SK-N-SH treated with all-trans-retinoic acid at 6 μM for 48 hours (cell line): Measurements from ENCODE around the gene DPY19L3.
A peak's percentile ranks its signal among the peaks of the same experiment; 100 is the strongest.

Experiments used
- ATAC-seq: fragments of 200-7000 bp; cut with Tn5 transposase; 3 replicates; pipeline ENCODE4 v1.9.1; 2020; ENCODE audit warnings: mild to moderate bottlenecking, moderate library complexity
- ARNTL ChIP-seq: fragments of 450-650 bp; formaldehyde crosslinking; IDR thresholded peaks from 2 replicates; pipeline ENCODE4 v1.5.0; 2020; ENCODE audit warnings: low read depth, mild to moderate bottlenecking, moderate library complexity, borderline replicate concordance
- CREB5 ChIP-seq: fragments of 250-450 bp; sonication (Bioruptor Pico); IDR thresholded peaks from 2 replicates; pipeline ENCODE4 v1.5.1; 2020; ENCODE audit warnings: low read depth, mild to moderate bottlenecking, moderate library complexity
- CSRNP3 ChIP-seq: fragments of 250-450 bp; sonication (Bioruptor Pico); IDR thresholded peaks from 2 replicates; pipeline ENCODE4 v1.5.1; 2021; ENCODE audit warnings: mild to moderate bottlenecking, moderate library complexity
- GLIS3 ChIP-seq: fragments of 250-450 bp; sonication (Bioruptor Pico); IDR thresholded peaks from 2 replicates; pipeline ENCODE4 v1.5.0; 2020; ENCODE audit warnings: mild to moderate bottlenecking, moderate library complexity
- ISL1 ChIP-seq: fragments of 250-450 bp; sonication (Bioruptor Pico); IDR thresholded peaks from 2 replicates; pipeline ENCODE4 v2.1.2; 2022; ENCODE audit warnings: mild to moderate bottlenecking, moderate library complexity
- OSR1 ChIP-seq: fragments of 250-450 bp; sonication (Bioruptor Pico); IDR thresholded peaks from 2 replicates; pipeline ENCODE4 v1.8.0; 2022; ENCODE audit warnings: moderate library complexity, mild to moderate bottlenecking, inconsistent platforms
- PATZ1 ChIP-seq: fragments of 250-450 bp; sonication (Bioruptor Pico); IDR thresholded peaks from 2 replicates; pipeline ENCODE4 v1.8.0; 2020; ENCODE audit warnings: mild to moderate bottlenecking, moderate library complexity, borderline replicate concordance
- PPARA ChIP-seq: fragments of 250-450 bp; sonication (Bioruptor Pico); IDR thresholded peaks from 2 replicates; pipeline ENCODE4 v1.5.0; 2020; ENCODE audit warnings: mild to moderate bottlenecking, borderline replicate concordance
- RARB ChIP-seq: fragments of 250-450 bp; sonication (Bioruptor Pico); IDR thresholded peaks from 2 replicates; pipeline ENCODE4 v1.8.0; 2021; ENCODE audit warnings: mild to moderate bottlenecking, moderate library complexity
- TCF4 ChIP-seq: fragments of 250-450 bp; sonication (Bioruptor Pico); IDR thresholded peaks from 2 replicates; pipeline ENCODE4 v1.8.0; 2021; ENCODE audit warnings: mild to moderate bottlenecking, moderate library complexity, borderline replicate concordance
- TOX ChIP-seq: fragments of 250-450 bp; sonication (Bioruptor Pico); IDR thresholded peaks from 2 replicates; pipeline ENCODE4 v1.8.0; 2021; ENCODE audit warnings: mild to moderate bottlenecking, moderate library complexity, borderline replicate concordance
- ZC3H10 ChIP-seq: fragments of 250-450 bp; sonication (Bioruptor Pico); IDR thresholded peaks from 2 replicates; pipeline ENCODE4 v1.5.1; 2021; ENCODE audit warnings: mild to moderate bottlenecking, moderate library complexity
- ZFP3 ChIP-seq: fragments of 250-450 bp; sonication (Bioruptor Pico); IDR thresholded peaks from 2 replicates; pipeline ENCODE4 v1.5.0; 2020; ENCODE audit warnings: mild to moderate bottlenecking, moderate library complexity
- ZFP30 ChIP-seq: fragments of 450-650 bp; formaldehyde crosslinking; IDR thresholded peaks from 2 replicates; pipeline ENCODE4 v1.5.0; 2022; ENCODE audit warnings: mild to moderate bottlenecking, moderate library complexity
- ZNF565 ChIP-seq: fragments of 450-650 bp; formaldehyde crosslinking; conservative IDR thresholded peaks from 2 replicates; pipeline ENCODE4 v1.5.0; 2020; ENCODE audit warnings: low read depth, mild to moderate bottlenecking, moderate library complexity
- ZNF70 ChIP-seq: fragments of 450-650 bp; formaldehyde crosslinking; IDR thresholded peaks from 2 replicates; pipeline ENCODE4 v1.5.0; 2020; ENCODE audit warnings: mild to moderate bottlenecking, moderate library complexity
- ZNF8 ChIP-seq: fragments of 450-650 bp; formaldehyde crosslinking; IDR thresholded peaks from 2 replicates; pipeline ENCODE4 v1.5.0; 2020; ENCODE audit warnings: mild to moderate bottlenecking, moderate library complexity
- TF ChIP-seq, protein P1 (sequence below): fragments of 250-450 bp; sonication (Bioruptor Pico); IDR thresholded peaks from 2 replicates; pipeline ENCODE4 v1.5.0; 2020; ENCODE audit warnings: mild to moderate bottlenecking, moderate library complexity
- TF ChIP-seq, protein P2 (sequence below): fragments of 250-450 bp; sonication (Bioruptor Pico); IDR thresholded peaks from 2 replicates; pipeline ENCODE4 v1.8.0; 2021; ENCODE audit warnings: low read depth, mild to moderate bottlenecking, moderate library complexity, borderline replicate concordance

The DPY19L3 gene

DNA sequence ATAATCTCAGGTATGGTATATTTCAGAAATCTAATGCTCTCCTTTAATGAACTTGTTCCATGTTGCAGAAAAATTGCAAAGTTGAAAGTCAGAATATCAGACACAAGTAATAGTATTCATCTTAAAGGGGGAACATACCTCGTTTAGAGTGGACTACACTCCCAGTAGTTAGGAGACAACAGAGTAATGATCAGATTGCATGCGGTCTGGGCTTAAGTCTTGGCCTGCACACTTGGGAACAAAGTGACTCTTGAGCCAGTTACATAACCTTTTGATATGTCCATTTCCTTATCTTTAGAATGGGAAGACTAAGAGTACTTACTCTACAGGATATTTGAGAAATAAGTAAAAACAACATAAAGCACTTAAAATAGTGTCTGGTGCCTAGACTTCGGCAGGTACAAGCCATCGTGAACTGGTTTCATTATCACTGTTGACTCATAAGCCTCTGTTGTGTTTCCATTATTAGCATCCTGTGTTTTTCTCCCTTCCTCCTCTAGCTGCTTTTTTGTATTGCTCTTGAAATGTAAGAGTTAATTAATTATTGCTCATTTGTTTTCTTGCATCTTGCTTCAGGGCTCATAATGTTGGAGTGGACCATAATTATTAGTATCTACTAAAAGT lies 53.0 kb downstream of the DPY19L3 start (continued):
- TF ChIP-seq PATZ1 (CRISPR knock-in tag) (no peak), ZNF565 (CRISPR knock-in tag) (no peak)
- TF ChIP-seq, all 23 proteins: peak for 0

GRCh38 chr19:32459204-32459865 lies 53.8 kb downstream of the DPY19L3 start:
- TF ChIP-seq RARB (CRISPR knock-in tag): no peak
- no peak for TF ChIP-seq CSRNP3 (CRISPR knock-in tag)
- TF ChIP-seq ZNF70 (CRISPR knock-in tag): no peak
- TF ChIP-seq TCF4 (CRISPR knock-in tag): no peak
- TF ChIP-seq ZFP30: no peak
- TF ChIP-seq ZFP3 (CRISPR knock-in tag): no peak
- TF ChIP-seq ARNTL: no peak
- TF ChIP-seq GLIS3: no peak
- TF ChIP-seq ZNF565 (CRISPR knock-in tag): no peak
- no peak for TF ChIP-seq ZNF8 (CRISPR knock-in tag)
- TF ChIP-seq ISL1 (CRISPR knock-in tag): no peak
- TF ChIP-seq ZC3H10 (CRISPR knock-in tag): no peak
- TF ChIP-seq, protein P1, sequence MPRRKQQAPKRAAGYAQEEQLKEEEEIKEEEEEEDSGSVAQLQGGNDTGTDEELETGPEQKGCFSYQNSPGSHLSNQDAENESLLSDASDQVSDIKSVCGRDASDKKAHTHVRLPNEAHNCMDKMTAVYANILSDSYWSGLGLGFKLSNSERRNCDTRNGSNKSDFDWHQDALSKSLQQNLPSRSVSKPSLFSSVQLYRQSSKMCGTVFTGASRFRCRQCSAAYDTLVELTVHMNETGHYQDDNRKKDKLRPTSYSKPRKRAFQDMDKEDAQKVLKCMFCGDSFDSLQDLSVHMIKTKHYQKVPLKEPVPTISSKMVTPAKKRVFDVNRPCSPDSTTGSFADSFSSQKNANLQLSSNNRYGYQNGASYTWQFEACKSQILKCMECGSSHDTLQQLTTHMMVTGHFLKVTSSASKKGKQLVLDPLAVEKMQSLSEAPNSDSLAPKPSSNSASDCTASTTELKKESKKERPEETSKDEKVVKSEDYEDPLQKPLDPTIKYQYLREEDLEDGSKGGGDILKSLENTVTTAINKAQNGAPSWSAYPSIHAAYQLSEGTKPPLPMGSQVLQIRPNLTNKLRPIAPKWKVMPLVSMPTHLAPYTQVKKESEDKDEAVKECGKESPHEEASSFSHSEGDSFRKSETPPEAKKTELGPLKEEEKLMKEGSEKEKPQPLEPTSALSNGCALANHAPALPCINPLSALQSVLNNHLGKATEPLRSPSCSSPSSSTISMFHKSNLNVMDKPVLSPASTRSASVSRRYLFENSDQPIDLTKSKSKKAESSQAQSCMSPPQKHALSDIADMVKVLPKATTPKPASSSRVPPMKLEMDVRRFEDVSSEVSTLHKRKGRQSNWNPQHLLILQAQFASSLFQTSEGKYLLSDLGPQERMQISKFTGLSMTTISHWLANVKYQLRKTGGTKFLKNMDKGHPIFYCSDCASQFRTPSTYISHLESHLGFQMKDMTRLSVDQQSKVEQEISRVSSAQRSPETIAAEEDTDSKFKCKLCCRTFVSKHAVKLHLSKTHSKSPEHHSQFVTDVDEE (CRISPR knock-in tag): no peak
- TF ChIP-seq, protein P2, sequence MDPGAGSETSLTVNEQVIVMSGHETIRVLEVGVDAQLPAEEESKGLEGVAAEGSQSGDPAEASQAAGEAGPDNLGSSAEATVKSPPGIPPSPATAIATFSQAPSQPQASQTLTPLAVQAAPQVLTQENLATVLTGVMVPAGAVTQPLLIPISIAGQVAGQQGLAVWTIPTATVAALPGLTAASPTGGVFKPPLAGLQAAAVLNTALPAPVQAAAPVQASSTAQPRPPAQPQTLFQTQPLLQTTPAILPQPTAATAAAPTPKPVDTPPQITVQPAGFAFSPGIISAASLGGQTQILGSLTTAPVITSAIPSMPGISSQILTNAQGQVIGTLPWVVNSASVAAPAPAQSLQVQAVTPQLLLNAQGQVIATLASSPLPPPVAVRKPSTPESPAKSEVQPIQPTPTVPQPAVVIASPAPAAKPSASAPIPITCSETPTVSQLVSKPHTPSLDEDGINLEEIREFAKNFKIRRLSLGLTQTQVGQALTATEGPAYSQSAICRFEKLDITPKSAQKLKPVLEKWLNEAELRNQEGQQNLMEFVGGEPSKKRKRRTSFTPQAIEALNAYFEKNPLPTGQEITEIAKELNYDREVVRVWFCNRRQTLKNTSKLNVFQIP (CRISPR knock-in tag): no peak
- TF ChIP-seq OSR1 (CRISPR knock-in tag): no peak
- TF ChIP-seq TOX (CRISPR knock-in tag): no peak

GRCh38 chr19:32460476-32460875 lies 54.9 kb downstream of the DPY19L3 start:
- TF ChIP-seq PPARA (CRISPR knock-in tag) (no peak), CSRNP3 (CRISPR knock-in tag) (no peak)
- ATAC-seq: no peak

More at GRCh38 chr19:32459204-32459865, 53.8 kb downstream of the DPY19L3 start:
- ATAC-seq: no peak

DNA sequence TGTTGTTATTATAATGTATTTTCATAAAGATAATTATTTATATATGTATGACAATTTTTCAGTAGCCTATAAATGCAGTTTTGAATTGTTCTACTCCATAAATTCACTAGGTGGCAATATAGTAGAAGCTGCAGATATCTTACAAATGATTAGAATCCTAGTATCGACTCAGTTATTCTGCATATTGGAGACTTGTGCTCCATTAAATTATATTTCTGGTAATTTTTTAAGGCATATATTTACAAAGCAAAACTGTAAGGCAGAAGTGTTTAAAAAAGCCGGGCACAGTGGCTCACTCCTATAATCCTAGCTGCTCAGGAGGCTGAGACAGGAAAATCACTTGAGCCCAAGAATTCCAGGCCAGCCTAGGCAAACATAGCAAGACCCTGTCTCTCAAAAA lies 58.7 kb downstream of the DPY19L3 start:
- ATAC-seq: peak; percentile 57; the same call in 2 of the 3 replicates
- no peak for TF ChIP-seq CREB5 (CRISPR knock-in tag)
- no peak for TF ChIP-seq PATZ1 (CRISPR knock-in tag)
- TF ChIP-seq, protein P1 (CRISPR knock-in tag): no peak
- TF ChIP-seq ZNF565 (CRISPR knock-in tag): no peak
- no peak for TF ChIP-seq ZNF70 (CRISPR knock-in tag)
- no peak for TF ChIP-seq ZFP3 (CRISPR knock-in tag)
